Right atrium auricular region (tissue), 2 donors: Measurements from ENCODE around the gene OR5D18. TPM values are rescaled to one million over a fixed set of nuclear protein-coding genes. Genes with fewer than 3 reads are reported as not detected.

Experiments used
- DNase-seq: peaks from one replicate; pipeline ENCODE4 v3.0.0-alpha.2; 2019; ENCODE audit warnings: low spot score
- H3K27ac ChIP-seq, 2 donors: fragments of 200-600 bp; sonication (generic); 1 replicate in 1 of 2; 2 replicates in 1 of 2; pipeline ENCODE4 v1.5.1; 2016 to 2019
- H3K27me3 ChIP-seq, 2 donors: fragments of 200-600 bp; sonication (generic); one replicate each; pipeline versions ENCODE4 v1.5.1 to v1.6.0; 2017 to 2019
- H3K36me3 ChIP-seq: fragments of 200-600 bp; sonication (generic); one replicate; pipeline ENCODE4 v1.5.1; 2016
- H3K4me1 ChIP-seq, 2 donors: fragments of 200-600 bp; sonication (generic); one replicate each; pipeline versions ENCODE4 v1.5.1 to v1.6.0; 2017 to 2019
- H3K4me3 ChIP-seq, 2 donors: fragments of 200-600 bp; sonication (generic); 1 replicate in 1 of 2; 2 replicates in 1 of 2; pipeline ENCODE4 v1.5.1; 2017 to 2019; ENCODE audit warnings: mild to moderate bottlenecking in 1 of 2, moderate library complexity in 1 of 2
- H3K9me3 ChIP-seq, 2 donors: fragments of 200-600 bp; sonication (generic); one replicate each; pipeline ENCODE4 v1.5.1; 2019
- CTCF ChIP-seq, 2 donors: fragments of 200-600 bp; sonication (generic); IDR thresholded peaks; one replicate each; pipeline ENCODE4 v1.5.1; 2019; ENCODE audit warnings: antibody characterized with exemption in 2 of 2
- total RNA-seq, 2 donors: library from RNA; depleted of rRNA; stranded (reverse); fragments of >200 nt; gene quantifications; one replicate each; pipeline ENCODE4 v1.1.0, GENCODE V29; 2016

OR5D18 gene
- total RNA-seq, 2 donors from 2014 or later: not detected

DNA sequence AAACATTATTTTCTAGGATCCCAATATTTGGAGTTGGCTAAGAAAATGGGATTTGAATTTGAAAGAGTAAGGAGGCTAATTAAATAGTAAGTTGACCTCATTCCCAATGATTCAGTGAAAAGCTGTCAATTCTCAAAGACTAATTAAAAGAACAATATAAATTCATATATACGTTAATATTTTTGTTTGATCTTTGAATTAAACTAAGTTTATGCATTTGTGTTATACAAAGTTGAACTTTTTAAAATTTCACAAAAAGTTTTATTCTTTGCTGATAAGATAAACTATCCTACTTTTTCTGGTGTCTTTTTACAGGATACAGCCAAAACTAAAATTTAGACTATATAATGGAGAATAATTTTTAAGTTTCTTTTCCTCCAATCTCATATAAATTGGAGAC lies 8.4 kb upstream of the OR5D18 start, which contains the start of gene OR5L1:
Gene OR5L1, plus strand, starts transcription at position 301 of the 400 bp plus-strand sequence. CDS start 100 bp downstream, outside the sequence.
- Histone ChIP-seq H3K4me1 (no peaks in the 10 kb centered on the region), H3K27ac (no peak within 1 kb of the TSS), H3K9me3 (no peaks in the 10 kb centered on the region), H3K27me3 (no peaks in the 10 kb centered on the region), H3K4me3 (no peak within 1 kb of the TSS), H3K36me3 (no peaks in the 10 kb centered on the region)
- no peak for TF ChIP-seq CTCF (IDR thresholded peaks at IDR 0.05)
- no peak for DNase-seq

DNA sequence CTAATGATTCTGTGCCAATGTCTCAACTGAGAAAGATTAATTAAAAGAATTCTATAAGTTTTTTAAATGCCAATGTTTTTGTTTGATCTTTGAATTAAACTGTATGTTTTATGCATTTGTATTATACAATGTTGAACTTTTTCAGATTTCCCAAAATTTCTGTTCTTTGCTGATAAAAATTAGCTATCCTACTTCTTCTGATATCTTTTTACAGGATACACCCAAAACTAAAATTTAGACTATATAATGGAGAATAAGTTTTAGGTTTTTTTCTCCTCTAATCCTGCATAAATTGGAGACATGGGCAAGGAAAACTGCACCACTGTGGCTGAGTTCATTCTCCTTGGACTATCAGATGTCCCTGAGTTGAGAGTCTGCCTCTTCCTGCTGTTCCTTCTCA lies 7.5 kb downstream of the OR5D18 start, which contains the start of gene OR5L2:
Gene OR5L2, plus strand, starts transcription at position 301 of the 400 bp plus-strand sequence. Its CDS starts 0 bp downstream, at position 301.
- no peaks in the 10 kb centered on the region for H3K27me3 ChIP-seq
- H3K27ac ChIP-seq: no peak within 1 kb of the TSS
- TF ChIP-seq CTCF (IDR thresholded peaks at IDR 0.05): no peak
- no peak within 1 kb of the TSS for H3K4me3 ChIP-seq
- H3K9me3 ChIP-seq: no peaks in the 10 kb centered on the region
- no peak for DNase-seq
- H3K4me1 ChIP-seq: no peaks in the 10 kb centered on the region
- H3K36me3 ChIP-seq: no peaks in the 10 kb centered on the region

- no peaks in the 10 kb centered on the region for H3K27me3 ChIP-seq
- DNase-seq: no peak
- H3K4me3 ChIP-seq: no peak within 1 kb of the TSS
- no peak for TF ChIP-seq CTCF (IDR thresholded peaks at IDR 0.05)
- H3K4me1 ChIP-seq: no peaks in the 10 kb centered on the region
- H3K36me3 ChIP-seq: no peaks in the 10 kb centered on the region
- H3K9me3 ChIP-seq: no peaks in the 10 kb centered on the region
- no peak within 1 kb of the TSS for H3K27ac ChIP-seq
Observed at GRCh38 chr11:55838452-55838851, 19.0 kb downstream of the OR5D18 start, which contains the start of gene OR5D16. Gene OR5D16, plus strand, starts transcription at chr11:55838752. Its CDS starts 0 bp downstream, at chr11:55838752.

- Histone ChIP-seq H3K9me3 (no peaks in the 10 kb centered on the region), H3K27me3 (no peaks in the 10 kb centered on the region), H3K27ac (no peak overlapping the region), H3K4me3 (no peak overlapping the region), H3K4me1 (no peaks in the 10 kb centered on the region), H3K36me3 (no peaks in the 10 kb centered on the region)
- no peak for DNase-seq
- no peak for TF ChIP-seq CTCF (IDR thresholded peaks at IDR 0.05)
Observed at GRCh38 chr11:55847453-55847852, 28.0 kb downstream of the OR5D18 start.

- Histone ChIP-seq H3K4me1 (no peaks in the 10 kb centered on the region), H3K9me3 (no peaks in the 10 kb centered on the region)
- no peak for TF ChIP-seq CTCF (IDR thresholded peaks at IDR 0.05)
Observed at GRCh38 chr11:55849037-55849436, 29.6 kb downstream of the OR5D18 start.

GRCh38 chr11:55852141-55852540 lies 32.7 kb downstream of the OR5D18 start:
- Histone ChIP-seq H3K36me3 (no peaks in the 10 kb centered on the region), H3K4me3 (no peak overlapping the region), H3K27me3 (no peaks in the 10 kb centered on the region), H3K4me1 (no peaks in the 10 kb centered on the region), H3K9me3 (no peaks in the 10 kb centered on the region), H3K27ac (no peak overlapping the region)
- DNase-seq: no peak
- no peak for TF ChIP-seq CTCF (IDR thresholded peaks at IDR 0.05)

More at GRCh38 chr11:55849037-55849436, 29.6 kb downstream of the OR5D18 start:
- Histone ChIP-seq H3K27me3 (no peaks in the 10 kb centered on the region), H3K27ac (no peak overlapping the region), H3K36me3 (no peaks in the 10 kb centered on the region), H3K4me3 (no peak overlapping the region)
- no peak for DNase-seq
